NOMO-1 treated with dmso at 0.1 percent for 144 hours (cell line): ENCODE measurements around the gene TOM1L1.
"Not testable (repeated sequence)": the region's sequence is repeated elsewhere in the genome, so short reads cannot be mapped to it uniquely, and the experiment has no call there.

Source experiments
- DNase-seq: peaks from one replicate; lab custom pipeline; 2025; ENCODE audit not compliant: unreplicated experiment; lab: John Stamatoyannopoulos, UW

The TOM1L1 gene

GRCh38 chr17:54900457-54901229 lies at the start of gene TOM1L1:
Gene TOM1L1, plus strand, starts transcription at chr17:54900852. Its CDS starts 14 bp downstream, at chr17:54900866.
- DNase-seq, result no peak

GRCh38 chr17:54859187-54859586 lies 41.5 kb upstream of the TOM1L1 start:
- DNase-seq, result no peak

GRCh38 chr17:54860617-54861470 lies 39.8 kb upstream of the TOM1L1 start:
- DNase-seq, result no peak

- DNase-seq, result no peak
Measured at GRCh38 chr17:54861471-54861983, 39.1 kb upstream of the TOM1L1 start.

- no peak for DNase-seq
Measured at GRCh38 chr17:54863176-54863575, 37.5 kb upstream of the TOM1L1 start.

GRCh38 chr17:54864070-54864469 lies 36.6 kb upstream of the TOM1L1 start:
- DNase-seq, result no peak

GRCh38 chr17:54864636-54865356 lies 35.9 kb upstream of the TOM1L1 start:
- DNase-seq, result no peak

GRCh38 chr17:54867634-54868033 lies 33.0 kb upstream of the TOM1L1 start:
- no peak for DNase-seq

- DNase-seq, result no peak
Measured at GRCh38 chr17:54870671-54871175, 29.9 kb upstream of the TOM1L1 start.

GRCh38 chr17:54875906-54876305 lies 24.7 kb upstream of the TOM1L1 start:
- DNase-seq, result not testable (repeated sequence)

GRCh38 chr17:54876656-54877195 lies 23.9 kb upstream of the TOM1L1 start:
- DNase-seq, result no peak

- DNase-seq, result no peak
Measured at GRCh38 chr17:54881255-54881972, 19.2 kb upstream of the TOM1L1 start.

- no peak for DNase-seq
Measured at GRCh38 chr17:54882371-54882770, 18.3 kb upstream of the TOM1L1 start.

GRCh38 chr17:54882950-54883349 lies 17.7 kb upstream of the TOM1L1 start:
- no peak for DNase-seq

- DNase-seq, result no peak
Measured at GRCh38 chr17:54883939-54884338, 16.7 kb upstream of the TOM1L1 start.

GRCh38 chr17:54887787-54888186 lies 12.9 kb upstream of the TOM1L1 start:
- no peak for DNase-seq

- no peak for DNase-seq
Measured at GRCh38 chr17:54888254-54888653, 12.4 kb upstream of the TOM1L1 start.

- DNase-seq, result no peak
Measured at GRCh38 chr17:54888981-54889380, 11.7 kb upstream of the TOM1L1 start.

GRCh38 chr17:54891176-54891821 lies 9.4 kb upstream of the TOM1L1 start:
- peak; percentile 10 for DNase-seq

GRCh38 chr17:54892360-54892759 lies 8.3 kb upstream of the TOM1L1 start:
- DNase-seq, result no peak
